ENCODE measurements around the gene DOCK3.

Gene DOCK3

GRCh38 chr3:51343918-51344687 lies 669.4 kb downstream of the DOCK3 start:
- H3K9ac ChIP-seq, result no peak overlapping the region
- H3K4me2 ChIP-seq, result no peak overlapping the region
- no peaks in the 10 kb centered on the region for H3K4me1 ChIP-seq (ENCODE audit: low read depth, poor library complexity, severe bottlenecking)
- H4K20me1 ChIP-seq (ENCODE audit: insufficient read depth), result no peaks in the 10 kb centered on the region
- no peak for TF ChIP-seq CTCF (conservative IDR thresholded peaks at IDR 0.05; ENCODE audit: low read depth, low read length)
- H3K27me3 ChIP-seq (ENCODE audit: insufficient read depth, low read depth), result no peaks in the 10 kb centered on the region
- H3K4me3 ChIP-seq (IDR thresholded peaks at IDR 0.05; ENCODE audit: insufficient read depth, low read depth, low read length), result no peak overlapping the region
- H3K36me3 ChIP-seq (ENCODE audit: insufficient read depth), result no peaks in the 10 kb centered on the region
- H2AFZ ChIP-seq (ENCODE audit: low read depth), result no peak overlapping the region
- no peak overlapping the region for H3K27ac ChIP-seq
- no peaks in the 10 kb centered on the region for H3K79me2 ChIP-seq (ENCODE audit: insufficient read depth, low read depth)

GRCh38 chr3:51350751-51351150 lies 676.0 kb downstream of the DOCK3 start:
- no peaks in the 10 kb centered on the region for H3K36me3 ChIP-seq (ENCODE audit: insufficient read depth)
- H2AFZ ChIP-seq (ENCODE audit: low read depth), result no peak overlapping the region
- no peak for TF ChIP-seq CTCF (conservative IDR thresholded peaks at IDR 0.05; ENCODE audit: low read depth, low read length)
- H3K27me3 ChIP-seq (ENCODE audit: insufficient read depth, low read depth), result no peaks in the 10 kb centered on the region
- no peak overlapping the region for H3K4me2 ChIP-seq
- H3K27ac ChIP-seq, result no peak overlapping the region
- H3K4me1 ChIP-seq (ENCODE audit: low read depth, poor library complexity, severe bottlenecking), result no peaks in the 10 kb centered on the region
- no peak overlapping the region for H3K9ac ChIP-seq
- H4K20me1 ChIP-seq (ENCODE audit: insufficient read depth), result no peaks in the 10 kb centered on the region
- H3K4me3 ChIP-seq (IDR thresholded peaks at IDR 0.05; ENCODE audit: insufficient read depth, low read depth, low read length), result no peak overlapping the region
- no peaks in the 10 kb centered on the region for H3K79me2 ChIP-seq (ENCODE audit: insufficient read depth, low read depth)

- no peaks in the 10 kb centered on the region for H3K4me1 ChIP-seq (ENCODE audit: low read depth, poor library complexity, severe bottlenecking)
- H4K20me1 ChIP-seq (ENCODE audit: insufficient read depth), result no peaks in the 10 kb centered on the region
- no peaks in the 10 kb centered on the region for H3K27me3 ChIP-seq (ENCODE audit: insufficient read depth, low read depth)
- no peak overlapping the region for H3K27ac ChIP-seq
- no peak overlapping the region for H3K9ac ChIP-seq
- no peaks in the 10 kb centered on the region for H3K36me3 ChIP-seq (ENCODE audit: insufficient read depth)
- TF ChIP-seq CTCF (conservative IDR thresholded peaks at IDR 0.05; ENCODE audit: low read depth, low read length), result no peak
- H3K4me3 ChIP-seq (IDR thresholded peaks at IDR 0.05; ENCODE audit: insufficient read depth, low read depth, low read length), result no peak overlapping the region
- no peak overlapping the region for H2AFZ ChIP-seq (ENCODE audit: low read depth)
- no peak overlapping the region for H3K4me2 ChIP-seq
- H3K79me2 ChIP-seq (ENCODE audit: insufficient read depth, low read depth), result no peaks in the 10 kb centered on the region
Measured at GRCh38 chr3:51353131-51353530, 678.4 kb downstream of the DOCK3 start.

GRCh38 chr3:51353691-51354090 lies 679.0 kb downstream of the DOCK3 start:
- no peak overlapping the region for H3K4me2 ChIP-seq
- TF ChIP-seq CTCF (conservative IDR thresholded peaks at IDR 0.05; ENCODE audit: low read depth, low read length), result no peak
- H3K27ac ChIP-seq, result no peak overlapping the region
- H3K9ac ChIP-seq, result no peak overlapping the region
- H3K27me3 ChIP-seq (ENCODE audit: insufficient read depth, low read depth), result no peaks in the 10 kb centered on the region
- H3K79me2 ChIP-seq (ENCODE audit: insufficient read depth, low read depth), result no peaks in the 10 kb centered on the region
- H4K20me1 ChIP-seq (ENCODE audit: insufficient read depth), result no peaks in the 10 kb centered on the region
- H3K4me1 ChIP-seq (ENCODE audit: low read depth, poor library complexity, severe bottlenecking), result no peaks in the 10 kb centered on the region
- no peak overlapping the region for H2AFZ ChIP-seq (ENCODE audit: low read depth)
- H3K4me3 ChIP-seq (IDR thresholded peaks at IDR 0.05; ENCODE audit: insufficient read depth, low read depth, low read length), result no peak overlapping the region
- no peaks in the 10 kb centered on the region for H3K36me3 ChIP-seq (ENCODE audit: insufficient read depth)

All from KMS-11 (cell line).